Hippocampal formation (tissue), 2 donors: ENCODE measurements around the gene ELMO1.
A peak's percentile ranks its signal among the peaks of the same experiment; 100 is the strongest.

Source experiments
- DNase-seq, 2 donors: peaks; one replicate each; lab custom pipeline; 2025; lab: John Stamatoyannopoulos, UW

Gene ELMO1

DNA sequence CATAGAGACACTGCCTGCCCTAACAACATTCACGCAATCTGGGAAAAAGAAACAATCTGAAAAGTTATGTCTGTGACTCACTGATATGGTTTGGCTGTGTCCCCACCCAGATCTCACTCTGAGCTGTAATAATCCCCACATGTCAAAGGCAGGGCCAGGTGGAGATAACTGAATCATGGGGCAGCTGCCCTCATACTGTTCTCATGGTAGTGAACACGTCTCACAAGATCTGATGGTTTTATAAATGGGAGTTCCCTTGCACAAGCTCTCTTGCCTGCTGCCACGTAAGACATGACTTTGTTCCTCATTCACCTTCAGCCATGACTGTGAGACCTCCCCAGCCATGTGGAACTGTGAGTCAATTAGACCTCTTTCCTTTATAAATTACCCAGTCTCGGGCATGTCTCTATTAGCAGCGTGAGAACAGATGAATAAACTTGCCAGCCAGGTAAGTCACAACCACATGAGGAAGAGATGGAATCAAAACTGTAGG lies 382.8 kb downstream of the ELMO1 start:
- no peak for DNase-seq

DNA sequence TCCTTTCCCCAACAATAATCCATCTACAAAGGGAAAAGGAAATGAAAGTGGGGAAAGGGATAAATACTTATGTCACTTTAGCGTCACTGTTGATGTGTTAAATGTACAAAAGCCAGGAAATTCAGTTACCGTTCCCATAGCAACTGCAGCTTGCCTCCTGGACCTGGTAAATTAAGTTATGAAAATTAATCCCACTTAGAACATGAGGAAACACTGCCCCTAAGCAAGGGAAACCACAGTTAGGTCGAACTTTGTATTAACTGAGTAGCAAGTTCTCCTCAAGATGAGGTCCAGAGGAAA lies 386.2 kb downstream of the ELMO1 start:
- no peak for DNase-seq

DNA sequence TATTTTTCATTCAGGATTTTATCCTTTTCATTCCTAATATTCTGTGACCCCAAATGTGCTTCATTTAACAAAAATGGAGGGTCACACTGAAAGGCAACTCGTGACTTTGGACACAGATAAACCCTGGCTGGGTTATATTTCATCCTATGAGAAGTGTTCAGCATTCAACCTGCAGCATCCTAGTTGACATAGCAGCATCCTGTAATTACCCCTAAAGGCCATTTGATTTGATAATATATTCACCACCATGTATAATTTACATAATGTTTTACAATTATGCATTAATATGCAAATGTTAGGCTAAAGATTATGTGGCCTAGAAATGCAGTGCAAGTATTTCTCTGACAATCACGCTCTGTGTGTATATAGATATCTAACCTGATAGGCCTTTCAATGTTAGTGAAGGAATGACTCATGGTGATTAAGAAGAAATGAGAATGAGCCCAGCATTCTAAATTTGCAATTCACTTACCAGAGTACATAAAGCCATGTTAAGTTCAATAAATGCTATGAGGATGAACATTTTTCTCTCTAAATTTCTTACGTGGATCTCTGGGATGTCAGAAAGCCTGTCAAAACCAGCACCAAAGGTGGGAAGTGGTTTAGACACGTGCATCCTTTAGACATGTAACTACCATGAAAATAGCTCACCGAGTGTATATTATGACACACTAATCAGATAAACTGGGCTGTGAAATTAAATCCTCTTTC lies 386.7 kb downstream of the ELMO1 start:
- no peak for DNase-seq

DNA sequence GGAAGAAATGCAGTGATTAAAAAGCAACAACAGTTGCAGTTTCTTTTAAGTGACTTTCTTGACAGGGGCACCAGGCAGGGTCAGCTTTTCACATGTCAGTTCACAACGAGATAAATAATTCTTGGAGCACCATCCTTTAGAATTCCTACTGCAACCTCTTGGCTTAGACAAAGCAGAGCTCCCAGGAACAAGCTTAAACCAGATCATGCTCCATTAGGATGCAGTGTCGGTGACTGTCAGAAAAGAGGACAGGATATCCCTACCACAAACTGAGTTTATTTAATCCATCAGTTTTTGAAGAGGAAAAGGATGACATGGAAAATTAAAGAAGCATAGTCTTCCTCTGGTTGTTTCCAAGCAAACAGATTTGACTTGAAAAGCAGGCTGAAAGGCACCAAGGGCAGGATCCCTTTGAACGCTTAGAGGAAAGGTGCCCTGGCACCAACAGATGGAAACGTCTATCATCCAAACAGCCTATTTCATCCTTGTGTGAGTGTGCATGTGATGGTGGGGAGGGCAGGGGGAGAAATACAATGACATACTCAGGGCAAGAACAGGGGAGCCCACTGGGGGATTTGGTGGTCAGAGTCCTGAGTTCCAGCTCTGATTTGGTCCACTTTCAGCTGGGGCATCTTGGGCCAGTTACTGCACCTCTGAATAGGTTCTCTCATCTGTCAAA lies 392.3 kb downstream of the ELMO1 start:
- DNase-seq = no peak

DNA sequence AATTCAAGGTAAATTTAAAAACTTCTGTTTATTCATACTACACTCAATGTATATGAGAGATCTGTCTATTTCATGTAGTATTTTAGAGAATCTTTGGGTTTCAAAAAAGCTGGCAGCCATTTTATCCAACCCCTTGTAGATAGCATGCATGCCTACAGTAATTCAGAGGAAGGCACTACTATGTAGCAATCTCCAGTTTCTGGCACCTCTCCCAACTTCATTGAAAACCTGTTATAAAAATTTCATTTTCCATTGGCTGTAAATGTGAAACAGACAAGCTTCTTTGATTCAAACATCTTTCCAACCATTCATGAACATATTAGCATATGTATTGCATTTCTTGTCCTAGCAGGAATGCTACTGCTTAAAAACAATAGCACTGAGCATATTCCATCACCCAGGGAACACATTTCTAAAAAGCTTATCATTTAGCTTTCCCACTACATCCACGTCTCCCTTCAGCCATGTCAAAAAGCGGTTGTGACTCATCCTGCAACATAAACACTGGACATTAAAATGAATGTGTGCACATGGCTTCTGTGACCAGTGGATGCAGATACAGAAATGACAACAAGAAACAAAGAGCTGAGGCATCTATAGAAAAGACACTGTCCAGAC lies 393.9 kb downstream of the ELMO1 start:
- DNase-seq = no peak

DNA sequence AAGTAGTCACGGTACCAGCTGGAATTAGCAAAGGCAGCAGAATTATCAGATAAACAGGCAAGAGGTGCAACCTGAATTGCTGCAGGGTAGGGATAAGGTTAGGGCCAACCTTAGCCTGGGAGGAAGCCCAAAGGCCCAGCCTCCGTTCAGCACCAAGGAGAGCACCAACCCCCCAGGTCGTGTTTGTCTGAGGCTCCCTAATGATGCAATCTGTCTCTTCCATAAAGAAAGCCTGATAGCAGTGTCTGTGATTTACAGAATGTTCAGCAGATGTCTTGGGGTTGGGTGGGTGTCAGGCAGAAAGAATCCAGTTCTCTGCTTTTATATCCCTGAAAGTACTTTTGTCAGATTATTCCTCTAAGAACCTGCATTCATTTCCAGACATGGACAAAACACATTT lies 396.0 kb downstream of the ELMO1 start:
- no peak for DNase-seq

DNA sequence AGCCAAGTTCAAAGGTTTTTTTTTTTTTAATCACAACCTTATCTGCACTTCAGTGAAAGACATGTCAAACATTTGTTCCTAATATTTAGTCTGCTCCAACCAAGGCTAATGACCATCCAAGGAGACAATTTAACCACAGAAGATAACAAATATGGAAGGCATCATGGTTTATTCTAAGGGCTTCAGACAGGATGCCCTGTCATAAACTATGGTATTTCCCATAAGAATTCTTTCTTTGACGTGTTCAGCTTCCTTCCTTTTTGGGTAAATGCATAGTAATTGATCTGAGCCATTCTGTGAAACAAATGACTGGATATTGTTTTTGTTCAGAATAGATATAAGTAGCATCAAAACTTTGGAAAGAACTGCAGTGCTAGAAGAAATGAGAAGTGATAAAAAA lies 397.9 kb downstream of the ELMO1 start:
- DNase-seq = no peak

DNA sequence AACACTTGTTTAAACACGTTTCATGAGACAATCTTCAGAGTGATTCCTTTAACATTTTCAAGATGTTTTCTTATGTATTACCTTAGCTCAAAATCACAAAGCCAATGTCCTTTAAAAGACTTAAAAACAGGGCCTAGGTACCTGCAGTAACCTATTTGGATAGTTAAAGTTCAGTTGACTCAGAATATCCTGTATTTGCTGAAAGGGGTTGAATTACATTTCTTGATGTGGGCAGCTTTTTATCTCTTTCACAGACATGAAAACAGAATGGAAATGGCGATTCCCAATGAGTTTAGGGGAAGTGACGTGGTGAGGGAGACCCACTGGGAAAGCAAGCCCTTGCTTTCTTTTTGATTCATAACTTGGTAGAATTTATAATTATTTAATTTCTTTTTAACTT lies 400.0 kb downstream of the ELMO1 start:
- no peak for DNase-seq

DNA sequence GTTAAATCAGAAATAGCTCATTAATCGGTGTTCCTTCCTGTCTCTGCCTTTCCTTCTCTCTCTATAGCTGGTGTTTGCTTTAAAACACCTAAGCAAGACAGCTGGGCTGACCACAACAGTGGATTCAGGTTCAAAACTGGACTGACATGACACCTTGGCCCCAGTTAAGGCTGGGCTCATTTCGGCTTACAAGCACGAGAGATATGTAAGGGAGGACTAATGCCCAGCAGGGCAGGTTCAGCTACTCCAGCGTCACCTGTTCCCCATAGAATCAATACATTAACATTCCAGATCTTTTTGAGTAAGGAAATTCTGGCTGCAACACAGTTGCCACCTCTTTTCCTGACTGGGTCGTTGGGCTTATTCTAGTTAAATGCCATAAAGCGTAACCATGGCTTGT lies 401.4 kb downstream of the ELMO1 start:
- DNase-seq = no peak

DNA sequence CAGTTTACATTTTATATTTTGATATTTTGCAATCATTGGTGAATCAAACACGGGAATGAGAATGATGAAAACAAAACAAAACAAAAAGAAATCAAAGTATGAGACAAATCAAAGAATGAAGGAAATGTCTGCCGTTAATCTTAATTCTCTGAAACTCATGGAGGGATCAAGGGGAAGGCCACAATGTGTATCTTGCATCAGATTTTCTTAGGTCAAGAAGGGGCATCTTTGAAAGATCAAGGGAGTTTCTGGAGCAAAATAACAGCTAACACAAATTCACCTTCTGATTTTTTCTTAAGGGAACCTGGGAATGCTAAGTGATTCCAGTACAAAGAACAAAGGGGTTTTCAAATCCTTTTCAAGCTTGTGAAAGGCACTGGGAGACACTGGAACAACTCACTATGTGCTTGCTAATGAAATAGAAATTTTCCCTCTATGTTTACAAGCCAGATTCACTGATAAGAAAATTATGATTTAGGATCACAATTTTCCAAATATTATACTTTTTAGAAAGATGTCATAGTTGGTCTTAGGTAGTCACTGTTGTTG lies 402.1 kb downstream of the ELMO1 start:
- no peak for DNase-seq

DNA sequence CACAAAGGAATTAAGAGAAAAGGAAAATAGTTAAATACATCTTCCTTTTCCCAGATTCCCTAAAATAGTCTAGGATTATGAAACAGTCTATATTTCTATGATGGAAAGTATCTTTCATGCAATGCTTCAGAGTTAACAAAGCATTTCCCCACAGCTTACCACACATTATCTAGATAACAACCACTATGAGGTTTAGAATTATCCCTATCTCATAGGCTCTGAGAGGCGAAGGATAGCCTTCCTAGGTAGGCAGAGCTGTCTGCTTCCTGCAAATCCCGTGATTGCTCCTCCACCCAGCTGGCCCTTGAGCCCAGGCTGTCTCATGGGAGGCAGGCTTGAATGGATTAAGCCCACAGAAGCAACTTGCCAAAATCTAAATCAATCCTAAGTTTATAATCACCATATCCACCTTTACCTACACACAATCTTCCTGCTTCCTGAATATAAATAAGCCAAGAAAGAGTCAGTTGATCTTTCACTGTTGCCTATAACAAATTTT lies 402.9 kb downstream of the ELMO1 start:
- no peak for DNase-seq

DNA sequence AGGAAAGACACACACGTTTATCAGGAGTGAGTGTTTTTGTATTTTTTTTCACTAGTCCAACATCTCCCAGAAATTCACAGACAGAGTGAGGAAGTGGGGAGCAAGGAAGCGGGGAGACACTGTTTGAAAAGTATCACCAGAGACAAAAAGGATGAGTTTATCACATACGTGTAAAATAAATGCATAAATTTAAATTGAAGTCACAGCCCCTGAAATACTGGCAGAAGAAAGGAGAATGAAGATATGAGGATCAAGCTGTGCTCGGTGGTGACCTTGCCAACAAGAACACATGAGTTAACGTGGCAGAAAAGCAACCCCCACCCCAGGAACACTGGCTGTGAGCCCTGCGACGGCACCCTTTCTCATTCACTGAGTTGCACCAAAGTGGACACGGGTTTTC lies 407.2 kb downstream of the ELMO1 start:
- DNase-seq = no peak

DNA sequence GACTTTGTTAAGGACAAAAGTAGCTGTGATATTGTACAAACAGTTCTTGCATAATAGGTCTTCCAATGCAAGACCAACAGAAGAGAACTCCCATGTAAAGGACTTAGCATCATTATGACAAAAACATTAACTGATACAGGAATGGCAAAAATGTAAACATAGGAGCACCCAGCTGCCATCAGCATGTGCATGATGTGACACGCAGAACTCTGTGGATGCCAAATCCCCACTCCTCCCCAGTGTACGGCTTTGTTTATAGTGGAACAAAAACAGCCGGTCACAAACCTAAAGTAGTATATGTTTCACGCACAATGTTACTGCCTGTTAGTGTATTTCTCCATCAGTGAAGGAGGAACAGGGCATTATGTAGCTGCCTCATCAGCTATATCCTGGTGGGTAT lies 408.3 kb downstream of the ELMO1 start:
- no peak for DNase-seq

DNA sequence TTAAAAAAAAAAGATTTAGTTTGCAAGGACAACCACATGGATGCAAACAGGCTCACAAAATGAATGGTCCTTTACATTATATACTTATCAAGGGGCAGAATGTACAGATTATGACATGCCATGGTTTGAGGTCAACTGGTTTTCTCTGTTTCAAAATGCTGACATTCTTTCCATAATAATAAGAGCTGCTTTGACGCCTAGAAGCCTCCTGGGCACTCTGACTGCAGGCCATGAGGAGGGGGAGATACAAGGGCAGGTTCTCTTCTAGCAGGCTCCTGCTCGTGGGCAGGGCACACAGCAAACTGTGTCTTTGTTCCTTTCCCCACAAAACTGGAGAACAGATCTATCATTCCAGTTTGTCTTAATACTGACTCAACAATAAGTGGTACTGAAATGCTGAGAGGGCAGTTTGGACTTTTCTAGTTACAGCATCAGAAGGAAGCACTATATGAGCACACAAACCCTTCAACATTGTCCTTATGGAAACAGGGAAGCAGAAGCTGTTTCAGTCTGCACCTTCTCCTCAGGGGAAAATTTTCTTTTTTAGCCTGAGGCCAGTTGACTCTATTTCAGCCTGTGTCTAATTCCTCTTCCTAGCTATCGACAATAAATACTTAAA lies 409.4 kb downstream of the ELMO1 start:
- DNase-seq = no peak

DNA sequence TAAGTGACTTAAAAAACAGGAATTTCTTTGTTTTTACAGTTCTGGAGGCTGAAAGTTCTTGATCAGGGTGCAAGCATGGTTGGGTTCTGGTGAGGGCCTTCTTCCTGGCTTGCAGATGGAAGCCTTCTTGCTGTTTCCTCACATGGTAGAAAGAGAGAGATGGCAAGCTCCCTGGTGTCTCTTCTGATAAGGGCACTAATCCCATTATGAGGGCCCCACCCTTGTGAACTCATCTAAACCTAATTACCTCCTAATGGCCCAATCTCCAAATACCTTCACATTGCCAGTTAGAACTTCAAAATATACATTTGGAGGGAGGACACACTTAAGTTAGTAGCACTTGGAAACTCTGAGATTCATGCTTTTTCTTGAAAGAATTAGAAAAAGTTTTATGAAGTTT lies 410.0 kb downstream of the ELMO1 start:
- DNase-seq = no peak

DNA sequence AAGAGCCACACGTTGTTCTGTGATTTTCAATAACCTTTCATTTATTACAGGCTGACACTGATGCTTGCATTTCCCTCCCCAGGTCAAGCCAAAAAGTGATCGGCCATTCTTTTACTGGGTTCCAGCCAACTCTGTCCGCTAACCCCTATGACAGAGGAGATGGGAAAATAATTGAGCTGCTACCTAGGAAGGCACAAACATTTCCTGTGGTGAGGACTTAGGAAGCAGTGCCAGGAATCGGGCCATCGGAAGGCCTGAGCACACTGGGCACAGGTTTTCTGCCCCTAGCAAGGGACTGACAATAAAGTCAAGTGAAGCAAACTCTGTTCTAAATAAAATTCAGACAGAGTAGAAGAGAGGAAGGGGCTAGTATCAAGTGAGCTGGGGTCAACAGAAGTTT lies 411.4 kb downstream of the ELMO1 start:
- no peak for DNase-seq

DNA sequence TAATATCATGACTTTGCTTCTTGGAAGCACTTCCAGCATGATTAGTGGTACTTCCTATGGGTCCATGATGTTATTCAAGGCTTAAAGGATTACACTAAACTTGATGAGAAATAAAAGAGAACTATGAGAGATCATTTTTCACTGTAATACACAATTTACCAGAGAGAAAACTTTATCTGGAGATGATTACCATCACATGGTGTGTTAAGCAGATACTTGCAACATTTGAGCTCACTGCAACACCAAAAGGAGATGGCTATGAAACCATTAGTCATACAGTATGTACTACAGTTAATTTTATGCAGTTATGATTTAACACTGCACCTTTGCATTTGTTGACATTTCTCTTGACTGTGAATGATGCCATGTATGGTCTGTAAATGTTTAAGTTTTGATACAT lies 413.0 kb downstream of the ELMO1 start:
- no peak for DNase-seq

DNA sequence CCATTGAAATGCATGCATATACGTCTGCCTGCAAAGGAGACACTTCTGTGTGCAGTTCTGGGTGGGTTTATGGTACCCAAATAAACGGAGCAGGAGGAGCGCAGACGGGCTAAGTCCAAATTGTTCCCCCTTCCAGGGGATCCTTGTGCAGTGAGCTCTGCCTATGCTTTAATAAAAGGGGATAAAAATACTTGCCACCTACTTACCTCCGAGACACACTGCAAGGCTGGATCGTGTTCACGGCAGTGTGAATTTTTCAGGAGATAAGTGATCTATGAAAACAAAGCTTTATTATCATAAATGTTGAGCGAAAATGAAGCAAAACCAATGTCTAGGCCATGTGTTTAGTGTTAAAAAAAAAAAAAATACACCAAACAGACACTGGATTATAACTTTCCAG lies 415.5 kb downstream of the ELMO1 start:
- no peak for DNase-seq

DNA sequence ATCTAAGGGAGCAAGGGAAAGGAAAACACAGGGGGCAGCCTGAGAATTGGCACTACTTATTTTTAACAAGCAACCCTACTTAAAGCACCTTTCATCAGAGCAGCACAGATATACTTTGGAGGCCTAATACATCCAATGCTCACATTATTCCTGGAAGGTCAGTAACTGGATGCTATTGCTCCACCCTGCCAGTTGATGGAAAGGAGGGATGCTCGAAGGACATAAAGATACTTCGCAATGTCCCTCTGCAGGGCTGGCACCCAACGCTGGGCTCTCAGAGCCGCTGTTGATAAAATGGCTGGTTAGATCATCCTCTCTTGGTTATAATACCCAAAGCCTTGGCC lies 416.4 kb downstream of the ELMO1 start:
- no peak for DNase-seq

DNA sequence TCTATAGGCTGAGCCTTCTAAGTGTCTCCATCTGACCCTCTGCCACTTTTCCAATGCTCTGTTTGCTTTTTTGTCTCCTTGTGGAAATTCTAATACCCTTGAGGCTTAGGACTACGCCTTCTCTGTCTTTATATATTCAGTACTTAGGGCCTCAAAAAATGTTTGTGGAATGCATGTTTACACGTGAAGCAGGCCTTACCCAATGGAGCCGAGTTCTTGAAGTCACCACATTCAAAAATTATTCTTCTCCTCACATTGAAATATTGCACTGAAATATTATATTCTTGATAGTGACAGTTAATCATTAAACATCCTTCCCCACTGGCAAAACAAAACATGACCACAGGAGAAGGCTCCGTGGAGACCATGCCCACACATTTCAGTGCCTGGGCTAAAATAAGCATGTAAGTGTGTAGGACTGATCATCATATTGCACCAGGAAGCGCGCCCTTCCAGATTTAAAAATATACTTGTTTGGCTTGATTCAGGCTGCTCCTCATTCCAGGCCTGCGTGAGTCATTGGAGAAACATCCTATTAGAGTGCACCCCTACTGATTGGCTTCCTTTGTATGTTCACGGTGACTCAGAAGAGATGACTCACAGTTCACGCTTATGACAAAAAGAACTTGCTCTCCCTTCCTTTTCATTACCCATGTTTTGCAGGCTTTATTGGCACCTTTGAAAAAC lies 416.9 kb downstream of the ELMO1 start:
- DNase-seq = peak in 1 of 2 donors; percentile 60

DNA sequence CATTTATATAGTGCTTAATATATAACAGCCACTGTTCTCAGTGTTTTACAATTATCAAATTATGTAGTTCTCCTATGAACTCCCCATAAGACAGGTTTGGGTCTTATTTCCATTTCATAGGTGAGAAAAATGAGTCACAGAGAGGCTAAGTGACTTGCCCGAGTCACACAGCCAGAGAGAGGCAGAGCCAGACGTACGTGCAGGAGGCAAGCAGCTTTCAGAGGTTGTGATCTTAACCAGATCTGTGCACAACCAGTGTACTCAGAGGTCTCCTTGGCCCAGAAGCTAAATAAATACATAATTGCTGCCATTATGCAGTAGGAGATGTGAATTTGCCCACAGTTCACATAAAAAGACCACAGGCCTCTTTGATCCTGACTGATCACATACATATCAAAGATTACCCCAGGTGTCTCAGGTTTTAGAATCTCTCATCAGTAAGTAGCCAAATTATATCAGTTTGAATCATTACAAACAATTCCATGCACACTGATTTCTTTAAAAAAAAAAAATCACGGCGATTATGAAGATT lies 419.7 kb downstream of the ELMO1 start:
- DNase-seq = no peak
